ENCODE results near the gene ITPRIPL1.

The ITPRIPL1 gene

GRCh38 chr2:96345438-96345837 is 20.3 kb downstream of the ITPRIPL1 start:
- no peak for TF ChIP-seq CTCF (conservative IDR thresholded peaks at IDR 0.05)
- no peak overlapping the region for H3K27ac ChIP-seq

DNA sequence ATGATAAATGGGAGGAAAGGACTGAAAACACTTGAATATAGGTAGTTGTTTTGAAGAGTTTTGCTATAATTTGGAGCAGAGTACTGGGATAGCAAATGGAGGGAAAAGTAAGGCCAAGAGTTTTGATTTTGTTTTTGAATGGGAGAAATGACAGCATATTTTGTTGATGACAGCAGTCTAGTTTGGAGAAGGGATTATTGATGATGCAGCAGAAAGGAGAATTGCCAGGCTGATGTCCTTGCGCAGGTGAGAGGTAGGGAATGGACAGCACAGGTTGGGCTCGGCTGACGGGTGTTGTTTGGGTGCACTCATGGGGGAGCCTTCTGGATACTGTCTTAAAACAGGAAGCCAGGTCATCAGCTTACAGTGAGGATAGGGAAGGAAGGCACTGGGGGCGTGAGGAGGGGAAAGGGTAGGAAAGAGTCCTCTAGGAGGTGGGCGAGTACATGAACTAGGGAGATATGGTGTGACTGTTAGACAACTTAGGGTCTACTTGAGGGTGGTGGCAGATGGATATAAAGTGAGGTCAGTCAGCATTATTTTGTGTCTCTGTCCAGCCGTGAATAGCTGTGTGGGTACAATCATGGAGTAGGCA is 20.8 kb downstream of the ITPRIPL1 start:
- no peak overlapping the region for H3K27ac ChIP-seq
- TF ChIP-seq CTCF (conservative IDR thresholded peaks at IDR 0.05), result no peak

DNA sequence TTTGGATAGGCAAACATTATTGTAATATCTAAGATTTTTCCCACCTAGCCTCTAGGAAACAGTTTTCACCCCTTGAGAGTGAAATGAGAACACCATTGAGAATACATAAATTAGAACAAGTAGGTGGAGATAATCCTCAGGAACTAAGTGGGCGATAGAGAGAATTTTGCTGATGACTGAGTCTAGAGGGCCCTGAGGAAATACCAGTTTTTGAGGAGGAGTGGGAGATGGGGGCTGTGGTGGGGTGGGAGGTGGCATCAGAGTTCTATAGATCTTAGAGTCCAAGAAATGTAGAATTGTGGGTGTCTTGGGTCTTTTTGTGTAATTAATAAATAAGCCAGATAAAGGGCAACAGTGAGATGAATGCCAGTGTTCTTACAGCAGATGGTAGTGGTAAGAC is 22.3 kb downstream of the ITPRIPL1 start:
- no peak overlapping the region for H3K27ac ChIP-seq
- no peak for TF ChIP-seq CTCF (conservative IDR thresholded peaks at IDR 0.05)

GRCh38 chr2:96353032-96353561 is 28.0 kb downstream of the ITPRIPL1 start:
- H3K27ac ChIP-seq, result no peak overlapping the region
- TF ChIP-seq CTCF (conservative IDR thresholded peaks at IDR 0.05), result no peak

- H3K27ac ChIP-seq, result no peak overlapping the region
- no peak for TF ChIP-seq CTCF (conservative IDR thresholded peaks at IDR 0.05)
Observed at GRCh38 chr2:96353606-96354101, 28.5 kb downstream of the ITPRIPL1 start.

DNA sequence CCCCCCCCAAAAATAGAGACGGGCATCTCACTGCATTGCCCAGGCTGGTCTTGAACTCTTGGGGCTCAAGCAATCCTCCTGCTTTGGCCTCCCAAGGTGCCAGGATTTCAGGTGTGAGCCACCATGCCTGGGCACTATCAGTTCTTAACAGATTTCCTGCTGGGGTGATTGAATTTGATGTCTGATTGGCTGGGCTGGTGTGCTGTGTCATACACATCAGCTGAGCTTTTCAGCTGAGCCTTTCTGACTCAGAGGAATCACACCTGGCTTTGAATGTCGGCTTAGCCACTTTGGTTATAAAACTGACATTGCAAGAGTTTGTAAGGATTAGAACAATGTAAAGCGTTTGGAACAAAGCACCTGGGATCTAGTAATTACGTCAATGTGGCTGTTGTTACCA is 29.4 kb downstream of the ITPRIPL1 start:
- no peak for TF ChIP-seq CTCF (conservative IDR thresholded peaks at IDR 0.05)
- H3K27ac ChIP-seq, result no peak overlapping the region

DNA sequence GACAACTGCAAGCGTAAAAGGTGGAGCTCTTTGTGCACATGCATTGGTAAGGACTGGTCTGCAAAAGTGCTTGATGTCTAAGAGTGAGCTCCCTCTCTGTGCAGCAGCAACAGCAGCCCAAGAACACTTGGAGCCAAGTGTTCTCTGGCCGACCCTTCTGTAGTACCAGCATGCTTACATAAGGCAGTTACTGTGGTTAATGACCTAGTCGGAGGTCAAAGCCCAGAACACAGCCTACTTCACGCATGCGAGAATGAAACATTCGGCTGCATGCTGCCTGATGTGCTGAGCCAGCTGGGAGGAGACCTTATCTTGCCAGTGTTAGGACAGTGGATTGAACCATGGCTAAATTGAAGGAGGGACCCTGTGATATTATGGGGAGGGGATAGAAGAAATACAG is 31.8 kb downstream of the ITPRIPL1 start:
- TF ChIP-seq CTCF (conservative IDR thresholded peaks at IDR 0.05), result no peak

More for the DNA sequence above, 31.8 kb downstream of the ITPRIPL1 start:
- H3K27ac ChIP-seq, result no peak overlapping the region
